Body of pancreas (tissue), 4 donors: ENCODE measurements around the gene TGFBRAP1.

ENCODE experiments used
- CTCF ChIP-seq, 7 experiments: fragments of 450-650 bp in 4 of 7; fragments of 200-600 bp in 3 of 7; sonication (generic) in 3 of 7; IDR thresholded peaks; one replicate each; pipeline ENCODE4 v1.5.1; 2016 to 2019; ENCODE audit warnings: antibody characterized with exemption in 7 of 7
- POLR2A ChIP-seq, 3 donors: fragments of 450-650 bp; IDR thresholded peaks; one replicate each; pipeline ENCODE4 v1.6.1; 2016; ENCODE audit warnings: antibody characterized with exemption in 3 of 3, mild to moderate bottlenecking in 2 of 3

GRCh38 chr2:105298017-105298416 is 31.5 kb downstream of the TGFBRAP1 start:
- TF ChIP-seq POLR2A (IDR thresholded peaks at IDR 0.05) (no peak), CTCF (IDR thresholded peaks at IDR 0.05) (no peak)
